ENCODE results near the gene RNF10. TPM values are rescaled to one million over a fixed set of nuclear protein-coding genes. Genes with fewer than 3 reads are reported as not detected.
"Not testable (repeated sequence)": the region's sequence is repeated elsewhere in the genome, so short reads cannot be mapped to it uniquely, and the experiment has no call there.

Gene RNF10
- 77.7 TPM for total RNA-seq

- peak; percentile 61 for DNase-seq
These were observed at the start of gene RNF10 for GRCh38 chr12:120534203-120534702. Gene RNF10 (plus strand): TSS chr12:120534356. CDS start chr12:120534812, 456 bp downstream.

GRCh38 chr12:120485961-120486881 is 47.9 kb upstream of the RNF10 start:
- DNase-seq, result no peak

- DNase-seq, result not testable (repeated sequence)
These were observed 46.6 kb upstream of the RNF10 start for GRCh38 chr12:120487552-120487951.

- peak; percentile 49 for DNase-seq
These were observed 46.0 kb upstream of the RNF10 start for GRCh38 chr12:120488057-120488640.

GRCh38 chr12:120489018-120489417 is 45.1 kb upstream of the RNF10 start:
- no peak for DNase-seq

- DNase-seq, result no peak
These were observed 43.8 kb upstream of the RNF10 start for GRCh38 chr12:120490325-120490724.

- DNase-seq, result no peak
These were observed 43.2 kb upstream of the RNF10 start for GRCh38 chr12:120490833-120491512.

GRCh38 chr12:120495186-120495730 is 38.9 kb upstream of the RNF10 start:
- no peak for DNase-seq

GRCh38 chr12:120495731-120496412 is 38.3 kb upstream of the RNF10 start, which contains the start of gene DYNLL1:
Gene DYNLL1 (plus strand): TSS chr12:120496113. CDS start chr12:120496422, 309 bp downstream.
- DNase-seq, result peak; percentile 96

GRCh38 chr12:120496413-120497340 is 37.5 kb upstream of the RNF10 start:
- peak; percentile 75 for DNase-seq

GRCh38 chr12:120497524-120498150 is 36.5 kb upstream of the RNF10 start:
- DNase-seq, result no peak

GRCh38 chr12:120498870-120499515 is 35.2 kb upstream of the RNF10 start:
- DNase-seq, result no peak

- no peak for DNase-seq
These were observed 33.6 kb upstream of the RNF10 start for GRCh38 chr12:120500581-120500980.

GRCh38 chr12:120504587-120504986 is 29.6 kb upstream of the RNF10 start:
- no peak for DNase-seq

- DNase-seq, result no peak
These were observed 25.6 kb upstream of the RNF10 start for GRCh38 chr12:120508537-120508936.

GRCh38 chr12:120514002-120514401 is 20.2 kb upstream of the RNF10 start:
- DNase-seq, result peak; percentile 6

- no peak for DNase-seq
These were observed 18.7 kb upstream of the RNF10 start for GRCh38 chr12:120515496-120515895.

- DNase-seq, result not testable (repeated sequence)
These were observed 14.8 kb upstream of the RNF10 start for GRCh38 chr12:120519324-120519723.

- no peak for DNase-seq
These were observed 11.6 kb upstream of the RNF10 start for GRCh38 chr12:120522568-120522967.

Data from occipital lobe (tissue), 2 donors.